MG63 (cell line): ENCODE results near the gene UBASH3A. TPM values are rescaled to one million over a fixed set of nuclear protein-coding genes. Genes with fewer than 3 reads are reported as not detected.

Experiments
- DNase-seq: peaks from one replicate; pipeline ENCODE4 v3.0.0-alpha.2; 2020
- H3K27me3 ChIP-seq: fragments of 250-450 bp; sonication (Bioruptor Pico); 2 replicates; pipeline ENCODE4 v1.5.1; 2020; ENCODE audit warnings: mild to moderate bottlenecking, moderate library complexity
- H3K36me3 ChIP-seq: fragments of 250-450 bp; sonication (Bioruptor Pico); 2 replicates; pipeline ENCODE4 v1.5.1; 2020; ENCODE audit warnings: mild to moderate bottlenecking, moderate library complexity
- H3K4me3 ChIP-seq: fragments of 250-450 bp; sonication (Bioruptor Pico); 2 replicates; pipeline ENCODE4 v1.5.1; 2020; ENCODE audit warnings: mild to moderate bottlenecking, moderate library complexity
- H3K9me3 ChIP-seq: fragments of 250-450 bp; sonication (Bioruptor Pico); 2 replicates; pipeline ENCODE4 v1.5.1; 2020; ENCODE audit warnings: mild to moderate bottlenecking, moderate library complexity
- total RNA-seq: library from RNA; depleted of rRNA; stranded (reverse); fragments of >200 nt; shearing (Covaris generic); gene quantifications from 2 replicates; pipeline ENCODE4 v1.2.3, GENCODE V29; 2014; ENCODE audit warnings: low replicate concordance

UBASH3A gene
- total RNA-seq, 1 experiment from 2014 or later, result not detected

DNA sequence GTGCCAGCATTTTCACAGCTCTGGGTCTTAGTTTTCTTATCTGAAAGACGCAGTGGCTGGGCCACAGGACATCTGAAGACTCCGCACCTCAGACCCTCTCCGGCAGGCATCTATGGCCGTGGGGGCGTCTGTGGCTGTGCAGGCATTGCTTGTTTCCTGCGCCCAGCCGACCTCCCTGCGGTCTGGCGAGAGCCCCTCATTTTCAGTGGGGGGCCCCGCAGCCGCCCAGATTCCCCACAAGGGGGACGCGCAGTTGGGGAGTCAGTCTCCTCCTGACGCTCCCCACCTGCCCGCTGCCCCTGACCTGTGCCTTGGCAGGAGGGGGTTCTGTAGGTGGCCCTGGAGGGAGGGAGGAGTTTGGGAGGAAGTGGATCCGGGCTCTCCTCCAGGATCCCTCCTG, 33.9 kb upstream of the UBASH3A start:
- no peak overlapping the region for H3K4me3 ChIP-seq
- H3K9me3 ChIP-seq, result no peaks in the 10 kb centered on the region
- H3K27me3 ChIP-seq, result no peaks in the 10 kb centered on the region
- no peaks in the 10 kb centered on the region for H3K36me3 ChIP-seq
- DNase-seq, result no peak

DNA sequence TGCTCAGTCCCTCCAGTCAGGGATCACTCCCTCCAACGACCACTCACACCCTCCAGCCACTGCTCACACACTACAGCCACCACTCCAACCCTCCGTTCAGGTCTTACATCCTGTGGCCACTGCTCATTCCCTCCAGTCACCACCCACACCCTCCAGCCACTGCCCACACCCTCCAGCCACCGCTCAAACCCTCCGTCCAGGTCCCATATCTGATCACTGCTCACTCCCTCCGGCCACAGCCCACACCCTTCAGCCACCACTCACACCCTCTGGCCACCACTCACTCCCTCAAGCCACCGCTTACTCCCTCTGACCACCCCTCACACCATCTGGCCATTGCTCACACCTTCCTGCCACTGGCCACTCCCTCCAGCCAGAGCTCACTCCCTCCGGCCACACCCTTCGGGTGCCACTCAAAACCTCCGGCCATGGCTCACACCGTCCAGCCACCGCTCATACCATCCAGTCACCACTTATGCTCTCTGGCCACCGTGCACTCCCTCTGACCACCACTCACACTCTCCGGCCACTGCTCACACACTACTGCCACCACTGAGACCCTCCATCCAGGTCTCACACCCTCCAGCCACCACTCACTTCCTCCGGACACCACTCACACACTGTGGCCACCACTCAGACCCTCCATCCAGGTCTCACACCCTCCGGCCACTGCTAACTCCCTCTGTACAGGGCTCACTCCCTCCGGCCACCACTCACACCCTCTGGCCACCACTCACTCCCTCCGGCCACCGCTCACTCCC, 32.6 kb upstream of the UBASH3A start:
- H3K27me3 ChIP-seq, result no peaks in the 10 kb centered on the region
- no peaks in the 10 kb centered on the region for H3K36me3 ChIP-seq
- no peak overlapping the region for H3K4me3 ChIP-seq
- H3K9me3 ChIP-seq, result no peaks in the 10 kb centered on the region
- DNase-seq, result no peak

DNA sequence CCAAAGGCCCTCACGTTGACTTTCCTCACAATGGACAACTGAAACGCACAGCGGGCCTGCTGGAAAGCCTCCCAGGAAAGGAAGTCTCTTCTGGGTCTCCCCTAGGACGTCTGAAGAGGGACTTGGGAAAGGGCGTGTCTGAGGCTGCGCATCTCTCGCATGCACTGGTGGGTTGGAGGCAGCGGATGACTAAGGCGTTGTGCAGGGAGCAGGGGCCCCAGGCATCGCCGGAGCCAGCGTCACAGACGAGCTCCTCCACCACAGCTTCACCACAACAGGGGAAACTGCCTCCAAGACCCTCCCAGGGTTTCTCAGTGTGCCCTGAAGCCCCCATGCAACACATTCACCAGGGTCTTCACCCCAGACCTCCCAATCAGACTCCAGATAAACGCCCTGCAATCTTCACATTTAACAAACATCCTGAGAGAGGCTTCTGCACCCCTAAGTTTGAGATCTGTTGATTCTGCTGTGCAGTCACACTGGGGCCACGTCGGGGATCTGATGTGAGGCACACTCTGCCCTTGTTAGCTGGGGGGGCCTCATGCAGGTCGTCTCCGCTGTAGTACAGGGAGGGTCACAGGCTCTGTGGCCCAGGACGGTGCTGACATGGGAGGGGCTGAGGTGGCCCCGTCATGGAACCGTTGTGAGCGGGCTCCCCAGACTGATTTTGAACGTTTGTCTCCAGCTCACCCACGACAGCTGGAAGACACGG, 30.4 kb upstream of the UBASH3A start:
- no peak for DNase-seq
- Histone ChIP-seq H3K9me3 (no peaks in the 10 kb centered on the region), H3K4me3 (no peak overlapping the region), H3K27me3 (no peaks in the 10 kb centered on the region), H3K36me3 (no peaks in the 10 kb centered on the region)

DNA sequence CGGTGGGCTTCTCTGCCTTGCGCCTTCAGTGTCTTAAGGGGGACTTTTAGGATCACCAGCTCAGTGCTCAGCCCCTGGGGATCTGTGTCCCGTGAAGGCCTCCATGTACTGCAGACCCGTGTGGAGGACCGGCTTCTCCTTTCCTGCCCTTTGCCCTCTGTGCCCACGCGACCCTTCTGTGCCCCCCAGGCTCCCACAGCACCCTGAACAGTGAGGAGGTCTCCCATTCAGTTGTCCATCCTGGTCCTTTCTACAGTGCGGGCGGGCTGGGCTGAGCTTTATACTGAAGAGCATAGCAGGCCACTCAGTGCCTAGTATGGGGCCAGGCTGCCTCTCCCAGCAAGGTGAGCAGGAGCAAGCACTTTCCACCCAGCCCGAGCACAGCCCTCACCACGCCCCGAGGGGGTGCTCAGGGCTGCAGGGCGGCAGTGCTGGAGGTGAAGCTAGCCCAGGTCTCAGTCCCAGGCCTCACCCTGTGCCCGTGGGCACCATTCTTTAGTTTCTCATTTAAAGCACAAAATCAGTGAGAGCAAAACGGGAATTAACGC, 29.7 kb upstream of the UBASH3A start:
- DNase-seq, result no peak
- Histone ChIP-seq H3K9me3 (no peaks in the 10 kb centered on the region), H3K4me3 (no peak overlapping the region), H3K27me3 (no peaks in the 10 kb centered on the region), H3K36me3 (no peaks in the 10 kb centered on the region)

DNA sequence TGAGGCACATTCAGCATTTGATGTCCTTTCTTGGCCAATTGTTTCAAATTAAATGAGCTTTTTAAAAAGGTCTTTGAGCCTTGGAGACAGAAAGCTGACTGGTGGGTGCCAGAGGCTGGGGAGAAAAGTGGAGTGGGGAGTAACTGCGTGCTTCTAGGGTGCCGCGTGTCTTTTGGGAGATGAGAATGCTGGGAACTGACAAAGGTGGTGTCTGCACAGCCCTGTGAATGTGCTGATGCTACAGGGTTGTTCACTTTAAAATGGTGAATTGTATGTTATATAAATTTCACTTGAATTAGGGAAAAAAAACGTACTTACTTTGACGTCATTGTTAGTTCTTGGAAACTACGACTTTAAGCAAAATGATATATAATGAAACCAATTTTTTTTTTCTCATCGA, 29.2 kb upstream of the UBASH3A start:
- Histone ChIP-seq H3K27me3 (no peaks in the 10 kb centered on the region), H3K9me3 (no peaks in the 10 kb centered on the region), H3K36me3 (no peaks in the 10 kb centered on the region), H3K4me3 (no peak overlapping the region)
- no peak for DNase-seq

DNA sequence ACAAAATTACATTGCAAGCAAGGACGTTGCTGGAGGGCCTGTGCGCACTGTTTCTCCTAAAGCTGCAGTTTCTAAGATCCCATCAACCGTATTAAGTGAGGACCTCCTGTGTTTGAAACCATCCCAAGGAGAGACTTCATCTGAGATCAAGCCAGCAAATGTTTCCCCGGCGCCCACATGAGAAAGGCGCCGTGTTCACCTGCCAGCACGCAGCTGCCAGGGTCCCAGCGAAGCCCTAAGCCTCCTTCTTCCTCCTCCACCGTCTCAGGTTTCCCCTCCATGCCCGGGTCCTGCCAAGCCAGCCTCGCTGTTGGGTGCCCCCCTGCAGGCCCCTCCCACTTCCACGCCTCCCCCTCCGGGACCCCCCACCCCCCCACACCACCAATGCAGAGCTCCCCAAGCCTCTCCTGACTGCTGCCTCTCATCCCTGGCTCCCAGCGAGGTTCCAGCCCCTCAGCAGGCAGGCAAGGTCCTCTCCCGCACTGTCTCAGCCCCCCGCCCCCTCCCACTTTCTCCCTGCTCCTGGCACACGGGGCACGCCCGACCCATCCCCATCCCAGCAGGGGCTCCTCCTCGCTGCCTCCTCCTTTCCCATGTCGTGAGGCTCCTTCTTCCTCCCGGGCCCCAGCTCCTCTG, 28.7 kb upstream of the UBASH3A start:
- Histone ChIP-seq H3K4me3 (no peak overlapping the region), H3K36me3 (no peaks in the 10 kb centered on the region), H3K27me3 (peaks cover under 1% of the 10 kb centered on the region; the same call in 1 of the 2 replicates), H3K9me3 (no peaks in the 10 kb centered on the region)
- no peak for DNase-seq

DNA sequence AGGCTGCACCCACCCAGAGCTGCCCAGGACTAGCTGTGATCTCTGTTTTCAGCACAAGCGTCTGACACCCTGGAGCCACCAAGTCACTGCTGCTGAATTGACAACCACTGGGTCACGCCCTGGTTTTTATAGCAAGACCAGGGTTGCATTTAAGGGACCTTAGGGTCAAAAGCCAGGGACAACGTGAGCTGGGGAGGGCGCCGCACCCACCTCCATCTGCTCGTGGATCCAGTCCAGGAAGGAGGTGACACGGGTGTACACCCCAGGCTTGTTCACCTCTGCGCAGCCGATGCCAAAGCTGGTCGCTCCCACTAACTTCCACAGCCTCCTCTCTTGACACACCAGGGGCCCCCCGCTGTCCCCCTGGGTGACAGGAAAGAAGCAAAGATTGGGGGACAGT, 28.2 kb upstream of the UBASH3A start:
- Histone ChIP-seq H3K9me3 (no peaks in the 10 kb centered on the region), H3K4me3 (no peak overlapping the region), H3K27me3 (peaks cover 4% of the 10 kb centered on the region; the same call in 1 of the 2 replicates), H3K36me3 (no peaks in the 10 kb centered on the region)
- no peak for DNase-seq

DNA sequence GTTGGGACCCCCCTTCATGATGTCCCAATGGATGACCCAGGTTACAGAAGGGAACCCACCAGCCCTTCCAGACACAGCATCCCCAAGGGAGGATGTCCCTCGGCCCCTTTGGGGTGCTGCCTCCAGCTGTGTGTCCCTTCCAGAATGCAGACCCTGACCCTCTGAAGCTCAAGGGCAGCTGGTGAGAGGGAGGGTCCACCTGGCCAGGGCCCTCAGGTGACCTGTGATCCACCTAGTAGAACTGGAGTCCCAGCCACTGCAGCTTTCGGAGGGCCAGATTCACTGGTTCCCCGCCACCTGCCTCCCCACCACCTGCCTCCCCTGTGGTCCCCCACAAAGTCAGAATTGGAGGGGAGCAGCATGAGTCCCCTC, 27.8 kb upstream of the UBASH3A start:
- no peaks in the 10 kb centered on the region for H3K9me3 ChIP-seq
- H3K4me3 ChIP-seq, result no peak overlapping the region
- H3K36me3 ChIP-seq, result no peaks in the 10 kb centered on the region
- H3K27me3 ChIP-seq, result peaks cover 7% of the 10 kb centered on the region; the same call in 1 of the 2 replicates
- DNase-seq, result no peak

DNA sequence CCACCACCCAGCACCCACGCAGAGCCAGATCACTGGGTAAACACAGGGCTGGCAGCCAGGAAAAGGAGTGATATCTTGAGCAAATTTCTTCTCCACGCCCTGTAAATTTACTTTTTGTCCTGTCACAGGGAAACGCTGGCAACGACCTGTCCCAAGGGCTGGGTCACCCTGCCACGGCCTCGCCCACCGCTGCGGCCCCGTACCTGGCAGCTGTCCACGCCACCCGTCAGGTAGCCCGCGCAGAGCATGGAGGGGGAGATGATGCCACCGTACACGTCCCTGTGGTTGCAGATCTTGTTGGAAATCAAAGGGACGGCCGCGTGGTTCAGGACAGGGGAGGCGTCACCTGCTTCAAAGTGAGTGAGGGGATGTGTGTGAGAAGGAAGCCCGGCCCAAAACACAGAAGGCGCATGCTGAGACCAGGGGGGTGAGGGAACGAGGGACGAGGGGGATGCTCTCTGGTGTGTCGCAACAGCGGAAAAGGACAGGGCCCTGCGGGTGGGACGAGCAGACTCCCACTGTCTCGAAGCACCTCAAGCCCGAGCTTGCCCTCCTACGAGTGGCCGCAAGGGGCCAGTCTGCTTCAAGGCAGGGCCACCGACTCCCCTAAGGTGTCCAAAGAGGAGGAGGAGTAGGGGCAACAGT, 27.2 kb upstream of the UBASH3A start:
- Histone ChIP-seq H3K27me3 (peaks cover 7% of the 10 kb centered on the region; the same call in 1 of the 2 replicates), H3K4me3 (no peak overlapping the region), H3K9me3 (no peaks in the 10 kb centered on the region), H3K36me3 (no peaks in the 10 kb centered on the region)
- no peak for DNase-seq

DNA sequence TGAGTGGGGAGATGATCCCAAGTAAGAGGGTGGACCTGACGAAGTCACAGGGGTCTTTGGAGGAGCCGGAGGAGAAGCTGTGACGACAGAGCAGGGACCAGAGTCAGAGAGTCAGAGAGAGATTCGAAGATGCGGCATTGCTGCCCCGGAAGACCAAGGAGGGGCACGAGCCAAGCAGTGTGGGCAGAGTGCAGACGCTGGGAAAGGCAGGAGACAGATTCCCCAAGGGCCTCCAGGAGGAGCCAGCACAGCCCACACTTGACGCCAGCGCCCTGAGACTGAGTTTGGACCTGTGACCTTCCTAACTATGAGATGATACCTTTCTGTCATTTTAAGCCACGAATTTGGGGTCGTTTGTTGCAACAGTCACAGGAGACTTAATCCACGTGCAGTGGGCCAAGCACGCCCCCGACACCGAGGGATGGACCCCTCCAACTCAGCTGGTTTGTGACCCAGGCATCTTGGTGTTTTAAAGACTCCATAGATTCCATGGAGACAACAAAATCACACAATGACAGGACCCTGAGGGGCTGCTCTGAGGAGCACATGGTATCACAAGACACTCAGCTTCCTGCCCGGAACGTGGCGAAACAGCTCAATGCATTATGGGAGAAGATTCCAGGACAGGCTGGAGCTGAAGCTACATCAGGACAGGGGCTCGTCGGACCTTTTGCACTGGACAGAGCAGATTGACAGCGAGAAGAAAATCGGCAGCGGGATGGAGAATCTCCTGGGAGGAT, 26.3 kb upstream of the UBASH3A start:
- Histone ChIP-seq H3K4me3 (no peak overlapping the region), H3K36me3 (no peaks in the 10 kb centered on the region), H3K9me3 (no peaks in the 10 kb centered on the region), H3K27me3 (peaks cover 7% of the 10 kb centered on the region; the same call in 1 of the 2 replicates)
- DNase-seq, result no peak

DNA sequence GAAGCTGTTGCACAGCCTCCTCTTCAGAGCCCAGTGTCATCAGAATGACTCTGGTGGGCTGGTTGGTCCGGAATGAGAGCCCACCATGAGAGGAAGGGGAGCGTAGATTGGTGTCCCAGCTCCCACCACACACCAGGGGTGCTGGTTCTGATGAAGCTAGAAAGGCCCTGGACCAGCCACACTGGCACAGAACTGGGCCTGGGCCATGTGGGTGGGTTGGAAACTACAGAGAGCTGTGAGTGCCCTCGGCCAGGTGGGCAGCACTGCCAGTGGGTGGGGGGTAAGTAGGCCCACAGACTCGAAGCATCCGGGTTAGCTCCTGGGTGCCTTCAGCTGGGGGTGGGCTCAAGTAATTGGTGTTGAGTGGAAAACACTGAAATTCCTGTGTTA, 25.8 kb upstream of the UBASH3A start:
- Histone ChIP-seq H3K36me3 (no peaks in the 10 kb centered on the region), H3K27me3 (peaks cover 7% of the 10 kb centered on the region; the same call in 1 of the 2 replicates), H3K4me3 (no peak overlapping the region), H3K9me3 (no peaks in the 10 kb centered on the region)
- DNase-seq, result no peak

DNA sequence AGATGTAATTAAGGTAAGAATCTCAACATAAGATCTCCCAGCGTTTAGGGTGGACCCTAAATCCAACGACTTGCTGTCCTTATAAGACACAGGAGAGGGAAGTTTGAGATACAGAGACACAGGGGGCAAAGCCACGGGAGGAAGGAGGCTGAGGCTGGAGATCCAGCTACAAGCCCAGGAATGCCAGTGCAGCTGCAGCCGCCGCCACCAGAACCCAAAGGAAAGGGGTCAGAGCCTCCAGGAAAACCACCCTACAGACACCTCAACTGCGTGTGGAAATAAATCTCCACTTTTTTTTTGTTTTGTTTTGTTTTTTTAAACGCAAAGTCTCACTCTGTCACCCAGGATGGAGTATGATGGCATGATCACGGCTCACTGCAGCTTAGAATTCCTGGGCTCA, 25.3 kb upstream of the UBASH3A start:
- H3K9me3 ChIP-seq, result no peaks in the 10 kb centered on the region
- DNase-seq, result no peak
- H3K27me3 ChIP-seq, result peaks cover 7% of the 10 kb centered on the region; the same call in 1 of the 2 replicates
- H3K36me3 ChIP-seq, result no peaks in the 10 kb centered on the region
- H3K4me3 ChIP-seq, result no peak overlapping the region

DNA sequence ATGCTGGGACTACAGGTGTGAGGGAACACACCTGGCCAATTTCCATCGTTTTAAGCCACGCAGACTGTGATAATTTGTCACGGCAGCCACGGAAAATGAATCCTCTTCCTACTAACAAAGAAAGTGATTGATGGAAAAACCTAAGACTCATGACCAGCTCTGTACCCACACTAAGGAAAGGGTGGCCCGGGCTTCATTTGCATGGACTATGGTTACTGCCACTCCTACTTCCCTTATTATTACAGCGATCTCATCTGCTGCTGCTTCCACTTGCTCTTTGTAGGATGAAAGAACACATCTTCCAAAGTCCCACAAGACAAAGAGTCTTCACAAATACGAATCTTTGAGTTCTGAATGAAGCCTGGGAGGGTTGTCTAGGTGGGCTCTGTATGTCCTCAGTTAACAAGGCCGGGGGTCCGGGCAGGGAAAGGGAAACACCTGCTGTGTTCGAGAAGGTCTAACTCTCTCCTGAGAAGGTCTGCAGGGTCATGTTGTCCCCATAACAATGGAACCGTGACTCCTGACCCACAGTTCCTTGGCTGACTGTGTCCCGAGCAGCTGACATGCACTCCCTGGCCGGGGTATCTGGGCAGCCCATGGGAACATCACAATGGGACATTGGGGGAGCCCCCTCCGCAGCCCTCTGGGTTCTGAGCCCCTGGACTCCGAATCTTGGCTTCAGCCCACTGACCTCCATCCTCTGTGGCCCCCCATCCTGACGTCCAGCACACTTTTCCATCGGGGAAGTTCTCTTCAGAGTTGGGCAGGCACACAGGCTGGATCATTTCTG, 24.1 kb upstream of the UBASH3A start:
- no peak for DNase-seq

DNA sequence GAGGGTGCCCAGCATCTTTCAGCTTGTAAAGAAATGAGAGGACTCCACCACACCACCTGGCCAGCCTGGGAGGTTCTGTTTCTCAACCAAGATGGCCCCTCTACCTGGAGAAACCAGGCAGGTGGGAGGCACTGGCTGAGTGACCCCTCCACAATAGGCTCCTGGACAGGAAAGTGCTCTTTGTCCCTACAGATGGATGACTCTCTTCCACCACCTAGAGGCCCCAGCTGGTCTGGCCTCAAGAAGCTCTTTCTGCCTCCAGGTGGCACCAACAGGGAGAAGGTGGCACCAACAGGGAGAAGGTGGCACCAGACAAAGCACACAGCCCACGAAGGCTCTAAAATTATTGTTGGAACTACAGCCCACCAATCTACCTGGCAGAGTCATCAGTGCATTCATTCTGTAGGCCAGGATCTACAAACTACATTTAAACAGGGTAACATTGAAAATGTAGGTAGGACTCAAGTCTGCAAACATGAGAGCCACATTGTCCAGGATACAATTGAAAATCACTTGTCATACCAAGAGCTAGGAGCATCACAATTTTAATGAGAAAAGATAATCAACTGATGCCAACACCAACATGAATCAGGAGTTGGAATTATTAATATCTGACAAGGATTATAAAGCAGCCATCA, 22.2 kb upstream of the UBASH3A start:
- H3K36me3 ChIP-seq, result no peaks in the 10 kb centered on the region
- no peak for DNase-seq
- H3K9me3 ChIP-seq, result no peaks in the 10 kb centered on the region
- H3K27me3 ChIP-seq, result peaks cover 7% of the 10 kb centered on the region; the same call in 1 of the 2 replicates
- H3K4me3 ChIP-seq, result no peak overlapping the region

More for the DNA sequence above, 24.1 kb upstream of the UBASH3A start:
- Histone ChIP-seq H3K4me3 (no peak overlapping the region), H3K36me3 (no peaks in the 10 kb centered on the region), H3K9me3 (no peaks in the 10 kb centered on the region), H3K27me3 (peaks cover 7% of the 10 kb centered on the region; the same call in 1 of the 2 replicates)

DNA sequence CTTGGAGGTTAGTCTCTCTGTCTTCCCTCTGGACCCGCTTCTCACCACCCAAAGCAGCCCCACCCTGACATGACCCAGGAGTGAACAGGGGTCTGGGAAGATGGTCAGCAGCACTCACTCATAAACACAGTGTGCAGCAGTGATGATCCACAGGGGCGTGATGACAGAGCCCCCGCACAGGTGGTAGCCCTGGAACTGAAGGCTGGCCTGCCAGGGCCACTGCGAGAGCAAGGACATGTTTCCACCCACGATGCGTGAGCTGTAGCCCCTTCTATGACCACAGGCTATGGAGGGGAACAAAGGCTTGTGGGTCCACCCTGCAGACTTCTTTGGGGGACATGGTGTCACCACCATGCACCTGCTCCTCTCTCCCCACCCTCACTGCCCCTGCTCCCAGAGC, 20.8 kb upstream of the UBASH3A start:
- DNase-seq, result no peak
- Histone ChIP-seq H3K4me3 (no peak overlapping the region), H3K27me3 (peaks cover 7% of the 10 kb centered on the region; the same call in 1 of the 2 replicates), H3K9me3 (no peaks in the 10 kb centered on the region), H3K36me3 (no peaks in the 10 kb centered on the region)
